Keratinocyte (primary cell): Measurements from ENCODE around the gene RASGEF1B. TPM values are rescaled to one million over a fixed set of nuclear protein-coding genes. Genes with fewer than 3 reads are reported as not detected.
A peak's percentile ranks its signal among the peaks of the same experiment; 100 is the strongest.

Experiments used
- DNase-seq: peaks from one replicate; pipeline ENCODE4 v3.0.0-alpha.2; 2011; ENCODE audit warnings: low read depth, missing footprints, low spot score
- FAIRE-seq: peaks from 2 replicates; lab custom pipeline; 2011; peaks lifted over from hg19 to GRCh38; lab: Jason Lieb, UNC
- H2AFZ ChIP-seq: 2 replicates; pipeline ENCODE4 v1.6.0; 2012; ENCODE audit warnings: low read length, control low read depth, inconsistent platforms; ENCODE audit not compliant: control insufficient read depth
- H3K27ac ChIP-seq: 2 replicates; pipeline ENCODE4 v1.5.1; 2011; ENCODE audit warnings: low read length; ENCODE audit not compliant: control insufficient read depth, insufficient read depth
- H3K27me3 ChIP-seq: 3 replicates; pipeline ENCODE4 v1.6.0; 2011; ENCODE audit warnings: low read length; ENCODE audit not compliant: control insufficient read depth, insufficient read depth; ENCODE audit errors: extremely low read depth
- H3K36me3 ChIP-seq, 2 experiments: 2 replicates in 1 of 2; 3 replicates in 1 of 2; pipeline ENCODE4 v1.5.1; 2011; ENCODE audit warnings: low read length in 2 of 2, mild to moderate bottlenecking in 1 of 2; ENCODE audit not compliant: control insufficient read depth in 2 of 2, insufficient read depth in 2 of 2; ENCODE audit errors: extremely low read depth in 1 of 2
- H3K4me1 ChIP-seq: 3 replicates; pipeline ENCODE4 v1.5.1; 2011; ENCODE audit warnings: low read length; ENCODE audit not compliant: control insufficient read depth, insufficient read depth; ENCODE audit errors: extremely low read depth
- H3K4me2 ChIP-seq: 3 replicates; pipeline ENCODE4 v1.6.0; 2011; ENCODE audit warnings: low read depth, low read length; ENCODE audit not compliant: control insufficient read depth, insufficient read depth; ENCODE audit errors: extremely low read depth
- H3K4me3 ChIP-seq, 3 experiments: fragments of 200-600 bp in 1 of 3; sonication (generic) in 1 of 3; 2 replicates in 2 of 3; 3 replicates in 1 of 3; pipeline ENCODE4 v1.5.1; 2011 to 2016; ENCODE audit warnings: low read length in 3 of 3, mild to moderate bottlenecking in 3 of 3, control low read depth in 2 of 3, inconsistent platforms in 1 of 3, low read depth in 1 of 3, mixed read lengths in 1 of 3, mixed run types in 1 of 3, moderate library complexity in 1 of 3; ENCODE audit not compliant: control insufficient read depth in 2 of 3, insufficient read depth in 2 of 3; ENCODE audit errors: extremely low read depth in 1 of 3
- H3K79me2 ChIP-seq: 2 replicates; pipeline ENCODE4 v1.6.0; 2012; ENCODE audit warnings: low read length; ENCODE audit not compliant: control insufficient read depth, insufficient read depth
- H3K9ac ChIP-seq: 3 replicates; pipeline ENCODE4 v1.6.0; 2011; ENCODE audit warnings: low read length; ENCODE audit not compliant: control insufficient read depth, insufficient read depth; ENCODE audit errors: extremely low read depth
- H3K9me1 ChIP-seq: 3 replicates; pipeline ENCODE4 v1.6.0; 2011; ENCODE audit warnings: low read length; ENCODE audit not compliant: control insufficient read depth, insufficient read depth; ENCODE audit errors: extremely low read depth
- H3K9me3 ChIP-seq: 2 replicates; pipeline ENCODE4 v1.5.1; 2012; ENCODE audit warnings: low read depth, low read length; ENCODE audit not compliant: control insufficient read depth
- H4K20me1 ChIP-seq: 3 replicates; pipeline ENCODE4 v1.6.0; 2011; ENCODE audit warnings: low read length; ENCODE audit not compliant: control insufficient read depth, insufficient read depth; ENCODE audit errors: extremely low read depth
- EZH2 ChIP-seq: IDR thresholded peaks from one replicate; pipeline ENCODE4 v1.6.1; 2012; ENCODE audit warnings: inconsistent platforms, mild to moderate bottlenecking, low read length, moderate library complexity
- dilution Hi-C: fragments of 300-500 bp; cut with MboI; formaldehyde crosslinking; loops from one replicate; pipeline ENCODE4 v1.7.0; 2020; ENCODE audit warnings: low sequenced_read_pairs; ENCODE audit not compliant: extremely low pct_ligation_motif_present
- polyA plus RNA-seq, 5 experiments: library from polyadenylated mRNA; depleted of rRNA in 3 of 5; stranded (reverse) in 3 of 5; stranded (forward) in 1 of 5; unstranded in 1 of 5; fragments of >200 nt; gene quantifications; 1 replicate in 1 of 5; 2 replicates in 3 of 5; 3 replicates in 1 of 5; pipeline versions ENCODE4 v1.2.1 to v1.2.3, GENCODE V29; 2011 to 2012; ENCODE audit warnings: missing spikeins in 2 of 5, low read depth in 1 of 5, low replicate concordance in 1 of 5
- TF ChIP-seq, protein P1 (sequence below), 3 experiments: IDR thresholded peaks in 1 of 3; conservative IDR thresholded peaks in 1 of 3; optimal IDR thresholded peaks in 1 of 3; 2 replicates in 2 of 3; 3 replicates in 1 of 3; pipeline versions ENCODE3 to v1.5.1; 2011; ENCODE audit warnings: low read length in 3 of 3, mild to moderate bottlenecking in 3 of 3, moderate library complexity in 2 of 3, control low read depth in 1 of 3, inconsistent platforms in 1 of 3; ENCODE audit not compliant: insufficient read depth in 2 of 3; ENCODE audit errors: extremely low read depth in 1 of 3

Gene RASGEF1B
- polyA plus RNA-seq, 1 donor (not counting 4 experiments of a cell fraction or from before 2014, with no cell fraction given) = 0.68 TPM

DNA sequence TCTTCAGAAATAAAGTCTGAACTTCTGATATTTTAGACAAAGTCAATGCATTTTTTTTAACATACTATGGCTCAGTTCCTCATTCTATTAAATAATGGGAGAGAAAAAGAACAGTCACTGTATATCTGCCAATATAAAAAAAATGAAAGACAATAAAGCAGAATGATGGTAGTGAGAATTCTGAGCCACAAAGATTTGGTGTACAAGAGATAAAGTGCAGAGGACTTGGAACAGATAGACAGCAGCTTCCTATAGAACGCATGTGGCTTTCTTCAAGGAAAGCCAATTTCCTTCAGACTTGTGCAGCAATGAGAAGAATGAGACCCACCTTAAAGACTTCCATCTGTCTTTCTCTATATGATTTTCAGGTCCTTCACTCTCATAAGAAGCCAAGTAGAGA is 39.7 kb downstream of the RASGEF1B start:
- FAIRE-seq (peak; percentile 39), DNase-seq (no peak)
- Histone ChIP-seq H3K36me3 (no peaks in the 10 kb centered on the region), H3K27ac (no peak overlapping the region), H3K27me3 (no peaks in the 10 kb centered on the region), H3K4me1 (peaks cover 31% of the 10 kb centered on the region), H3K79me2 (no peaks in the 10 kb centered on the region), H2AFZ (peak overlapping the region; percentile 27), H4K20me1 (no peaks in the 10 kb centered on the region), H3K9me1 (no peaks in the 10 kb centered on the region), H3K4me2 (no peak overlapping the region), H3K4me3 (no peak overlapping the region), H3K9me3 (no peaks in the 10 kb centered on the region), H3K9ac (no peak overlapping the region)
- TF ChIP-seq, protein P1, sequence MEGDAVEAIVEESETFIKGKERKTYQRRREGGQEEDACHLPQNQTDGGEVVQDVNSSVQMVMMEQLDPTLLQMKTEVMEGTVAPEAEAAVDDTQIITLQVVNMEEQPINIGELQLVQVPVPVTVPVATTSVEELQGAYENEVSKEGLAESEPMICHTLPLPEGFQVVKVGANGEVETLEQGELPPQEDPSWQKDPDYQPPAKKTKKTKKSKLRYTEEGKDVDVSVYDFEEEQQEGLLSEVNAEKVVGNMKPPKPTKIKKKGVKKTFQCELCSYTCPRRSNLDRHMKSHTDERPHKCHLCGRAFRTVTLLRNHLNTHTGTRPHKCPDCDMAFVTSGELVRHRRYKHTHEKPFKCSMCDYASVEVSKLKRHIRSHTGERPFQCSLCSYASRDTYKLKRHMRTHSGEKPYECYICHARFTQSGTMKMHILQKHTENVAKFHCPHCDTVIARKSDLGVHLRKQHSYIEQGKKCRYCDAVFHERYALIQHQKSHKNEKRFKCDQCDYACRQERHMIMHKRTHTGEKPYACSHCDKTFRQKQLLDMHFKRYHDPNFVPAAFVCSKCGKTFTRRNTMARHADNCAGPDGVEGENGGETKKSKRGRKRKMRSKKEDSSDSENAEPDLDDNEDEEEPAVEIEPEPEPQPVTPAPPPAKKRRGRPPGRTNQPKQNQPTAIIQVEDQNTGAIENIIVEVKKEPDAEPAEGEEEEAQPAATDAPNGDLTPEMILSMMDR (optimal IDR thresholded peaks at IDR 0.05 in 1 of 3, IDR thresholded peaks at IDR 0.05 in 1 of 3, conservative IDR thresholded peaks at IDR 0.05 in 1 of 3; ENCODE audit: extremely low read depth in 1 of 3, insufficient read depth in 2 of 3, low read length in 3 of 3) = no peak
- TF ChIP-seq EZH2 = no peak
- dilution Hi-C loops = no loop called here

DNA sequence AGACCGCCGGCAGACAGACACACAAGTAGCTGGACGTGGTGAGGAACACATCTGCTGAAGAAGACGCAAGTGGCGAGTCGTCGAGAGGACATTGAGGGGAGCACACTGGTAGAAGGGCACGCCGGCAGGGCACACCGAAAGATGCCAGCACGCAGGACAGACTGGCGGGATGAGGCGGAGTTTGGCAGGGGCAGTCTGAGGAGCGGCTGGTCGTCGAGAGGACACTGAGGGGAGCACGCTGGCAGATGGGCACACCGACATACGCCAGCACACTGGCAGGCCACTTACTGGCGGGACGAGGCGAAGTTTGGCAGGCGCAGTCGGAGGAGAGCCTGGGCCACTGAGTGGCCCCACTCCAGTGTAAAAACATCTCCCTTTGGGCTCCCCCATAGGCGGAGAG is 42.1 kb downstream of the RASGEF1B start:
- Histone ChIP-seq H3K27me3 (no peaks in the 10 kb centered on the region), H3K9me3 (no peaks in the 10 kb centered on the region), H3K9me1 (no peaks in the 10 kb centered on the region), H3K4me3 (no peak overlapping the region), H3K4me1 (peaks cover 32% of the 10 kb centered on the region), H3K36me3 (no peaks in the 10 kb centered on the region), H3K27ac (no peak overlapping the region), H4K20me1 (no peaks in the 10 kb centered on the region), H3K9ac (no peak overlapping the region), H2AFZ (no peak overlapping the region), H3K4me2 (no peak overlapping the region), H3K79me2 (no peaks in the 10 kb centered on the region)
- dilution Hi-C loops = no loop called here
- TF ChIP-seq, protein P1 (optimal IDR thresholded peaks at IDR 0.05 in 1 of 3, IDR thresholded peaks at IDR 0.05 in 1 of 3, conservative IDR thresholded peaks at IDR 0.05 in 1 of 3; ENCODE audit: extremely low read depth in 1 of 3, insufficient read depth in 2 of 3, low read length in 3 of 3) = no peak
- TF ChIP-seq EZH2 = no peak
- no peak for DNase-seq
- FAIRE-seq = no peak
